ENCODE data around the gene TRPM8.

- no peak for TF ChIP-seq CTCF (IDR thresholded peaks at IDR 0.05)
- no peak for TF ChIP-seq POLR2A (IDR thresholded peaks at IDR 0.05)
Observed at GRCh38 chr2:233917116-233917515, at the start of gene TRPM8.
